GM23338 (cell line): ENCODE data around the gene GLG1. TPM values are rescaled to one million over a fixed set of nuclear protein-coding genes. Genes with fewer than 3 reads are reported as not detected.

Source experiments
- ATAC-seq: fragments of 200-7000 bp; cut with Tn5 transposase; 3 replicates; pipeline ENCODE4 v1.9.1; 2020
- DNase-seq: peaks from one replicate; pipeline ENCODE4 v3.0.0-alpha.2; 2015; ENCODE audit warnings: low spot score
- H2AFZ ChIP-seq: fragments of 200-600 bp; sonication (generic); 2 replicates; pipeline ENCODE4 v1.8.0; 2016; ENCODE audit warnings: antibody characterized with exemption, mild to moderate bottlenecking, moderate library complexity
- H3F3A ChIP-seq: fragments of 200-600 bp; sonication (generic); replicated peaks from 2 replicates; pipeline ENCODE4 v1.8.0; 2017; ENCODE audit warnings: antibody characterized with exemption, mixed run types, low read depth
- H3K27ac ChIP-seq: fragments of 200-600 bp; sonication (generic); 2 replicates; pipeline ENCODE4 v1.6.1; 2016; ENCODE audit warnings: low read depth
- H3K27me3 ChIP-seq: fragments of 200-600 bp; sonication (generic); 2 replicates; pipeline ENCODE4 v1.8.0; 2016; ENCODE audit warnings: mild to moderate bottlenecking, mixed run types, moderate library complexity; ENCODE audit not compliant: insufficient read depth
- H3K36me3 ChIP-seq: fragments of 200-600 bp; sonication (generic); 2 replicates; pipeline ENCODE4 v1.8.0; 2016; ENCODE audit warnings: mild to moderate bottlenecking; ENCODE audit not compliant: insufficient read depth
- H3K4me1 ChIP-seq: fragments of 200-600 bp; sonication (generic); 2 replicates; pipeline ENCODE4 v1.8.0; 2016; ENCODE audit warnings: mild to moderate bottlenecking, moderate library complexity; ENCODE audit not compliant: insufficient read depth
- H3K4me2 ChIP-seq: fragments of 200-600 bp; sonication (generic); 2 replicates; pipeline ENCODE4 v1.7.1; 2017; ENCODE audit warnings: mixed run types
- H3K4me3 ChIP-seq: fragments of 200-600 bp; sonication (generic); 2 replicates; pipeline ENCODE4 v1.6.1; 2016; ENCODE audit warnings: mixed run types
- H3K79me2 ChIP-seq: fragments of 200-600 bp; sonication (generic); replicated peaks from 2 replicates; pipeline ENCODE4 v1.8.0; 2017; ENCODE audit warnings: mild to moderate bottlenecking; ENCODE audit not compliant: insufficient read depth
- H3K9me2 ChIP-seq: fragments of 200-600 bp; sonication (generic); 2 replicates; pipeline ENCODE4 v1.8.0; 2017; ENCODE audit not compliant: insufficient read depth
- H4K20me1 ChIP-seq: fragments of 200-600 bp; sonication (generic); replicated peaks from 2 replicates; pipeline ENCODE4 v1.8.0; 2017; ENCODE audit warnings: mild to moderate bottlenecking; ENCODE audit not compliant: insufficient read depth
- H3K27ac Mint-ChIP-seq: 2 replicates; pipeline ENCODE4 v1.8.0; 2020; ENCODE audit warnings: inconsistent platforms, mild to moderate bottlenecking, moderate library complexity, mixed read lengths
- H3K27me3 Mint-ChIP-seq: 3 replicates; pipeline ENCODE4 v1.8.0; 2022; ENCODE audit warnings: low read depth, mild to moderate bottlenecking, moderate library complexity, mixed read lengths, inconsistent platforms; ENCODE audit not compliant: insufficient read depth, poor library complexity
- H3K36me3 Mint-ChIP-seq: 3 replicates; pipeline ENCODE4 v1.8.0; 2021; ENCODE audit warnings: low read depth, mild to moderate bottlenecking, inconsistent platforms, moderate library complexity, mixed read lengths
- H3K4me1 Mint-ChIP-seq: 3 replicates; pipeline ENCODE4 v1.8.0; 2020; ENCODE audit warnings: mild to moderate bottlenecking, inconsistent platforms, mixed read lengths
- H3K4me3 Mint-ChIP-seq: 3 replicates; pipeline ENCODE4 v1.8.0; 2021; ENCODE audit warnings: moderate library complexity, mild to moderate bottlenecking, inconsistent platforms, mixed read lengths
- H3K9me3 Mint-ChIP-seq: 3 replicates; pipeline ENCODE4 v1.8.0; 2020; ENCODE audit warnings: moderate library complexity, mild to moderate bottlenecking, inconsistent platforms, mixed read lengths
- CREB1 ChIP-seq: fragments of 250-450 bp; sonication (Bioruptor Pico); IDR thresholded peaks from 2 replicates; pipeline ENCODE4 v1.5.0; 2020; ENCODE audit warnings: low read depth, mild to moderate bottlenecking, moderate library complexity
- EZH2phosphoT487 ChIP-seq: fragments of 200-600 bp; sonication (generic); IDR thresholded peaks from one replicate; pipeline ENCODE4 v1.8.1; 2018; ENCODE audit warnings: antibody characterized with exemption; ENCODE audit not compliant: unreplicated experiment
- JUNB ChIP-seq: IDR thresholded peaks from one replicate; pipeline ENCODE4 v1.6.1; 2016; ENCODE audit warnings: antibody characterized with exemption; ENCODE audit not compliant: unreplicated experiment
- NANOG ChIP-seq: IDR thresholded peaks from 2 replicates; pipeline ENCODE4 v1.6.1; 2016; ENCODE audit warnings: antibody characterized with exemption, borderline replicate concordance
- POLR2AphosphoS5 ChIP-seq: IDR thresholded peaks from 2 replicates; pipeline ENCODE4 v1.6.1; 2016; ENCODE audit warnings: antibody characterized with exemption, low read depth
- ZNF114 ChIP-seq: fragments of 250-450 bp; sonication (Bioruptor Pico); IDR thresholded peaks from 2 replicates; pipeline ENCODE4 v1.5.0; 2020; ENCODE audit warnings: mild to moderate bottlenecking, moderate library complexity
- ZNF331 ChIP-seq: fragments of 250-450 bp; sonication (Bioruptor Pico); IDR thresholded peaks from 2 replicates; pipeline ENCODE4 v1.5.0; 2020; ENCODE audit warnings: low read depth, mild to moderate bottlenecking, moderate library complexity
- polyA plus RNA-seq: library from polyadenylated mRNA; unstranded; fragments of >200 nt; fragmentation: Nextera tagmentation; extraction: Ambion mirVana; gene quantifications from 2 replicates; pipeline ENCODE4 v1.2.1, GENCODE V29; 2016
- total RNA-seq: library from RNA; depleted of rRNA; stranded (reverse); fragments of >200 nt; shearing (Covaris generic); gene quantifications from 2 replicates; pipeline ENCODE4 v1.2.3, GENCODE V29; 2014
- TF ChIP-seq, protein P1 (sequence below): fragments of 250-450 bp; sonication (Bioruptor Pico); IDR thresholded peaks from 2 replicates; pipeline ENCODE4 v1.5.0; 2020; ENCODE audit warnings: mild to moderate bottlenecking, moderate library complexity

Gene GLG1
- total and polyA plus RNA-seq, 2 experiments from 2014 or later: 61.2 to 211 TPM

DNA sequence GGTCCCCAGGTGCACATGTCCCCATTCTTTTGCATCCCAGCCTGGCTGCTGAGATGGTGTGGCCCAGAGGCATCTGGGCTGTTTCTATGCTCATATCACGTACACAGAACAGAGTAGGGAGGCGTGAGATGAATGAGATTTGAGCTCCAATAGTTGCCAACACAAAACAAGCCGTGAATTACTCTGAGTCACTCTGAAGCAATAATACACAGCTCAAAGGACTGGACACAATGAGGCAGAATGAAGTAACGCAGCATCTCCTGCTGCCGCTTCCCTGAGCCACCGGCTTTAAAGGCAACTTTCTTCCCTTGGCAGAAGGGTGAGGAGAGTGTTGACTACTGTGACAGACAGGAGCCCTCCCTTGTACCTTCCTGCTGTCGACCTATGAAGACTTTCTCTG is 151.7 kb downstream of the GLG1 start (continued):
- TF ChIP-seq, protein P1, sequence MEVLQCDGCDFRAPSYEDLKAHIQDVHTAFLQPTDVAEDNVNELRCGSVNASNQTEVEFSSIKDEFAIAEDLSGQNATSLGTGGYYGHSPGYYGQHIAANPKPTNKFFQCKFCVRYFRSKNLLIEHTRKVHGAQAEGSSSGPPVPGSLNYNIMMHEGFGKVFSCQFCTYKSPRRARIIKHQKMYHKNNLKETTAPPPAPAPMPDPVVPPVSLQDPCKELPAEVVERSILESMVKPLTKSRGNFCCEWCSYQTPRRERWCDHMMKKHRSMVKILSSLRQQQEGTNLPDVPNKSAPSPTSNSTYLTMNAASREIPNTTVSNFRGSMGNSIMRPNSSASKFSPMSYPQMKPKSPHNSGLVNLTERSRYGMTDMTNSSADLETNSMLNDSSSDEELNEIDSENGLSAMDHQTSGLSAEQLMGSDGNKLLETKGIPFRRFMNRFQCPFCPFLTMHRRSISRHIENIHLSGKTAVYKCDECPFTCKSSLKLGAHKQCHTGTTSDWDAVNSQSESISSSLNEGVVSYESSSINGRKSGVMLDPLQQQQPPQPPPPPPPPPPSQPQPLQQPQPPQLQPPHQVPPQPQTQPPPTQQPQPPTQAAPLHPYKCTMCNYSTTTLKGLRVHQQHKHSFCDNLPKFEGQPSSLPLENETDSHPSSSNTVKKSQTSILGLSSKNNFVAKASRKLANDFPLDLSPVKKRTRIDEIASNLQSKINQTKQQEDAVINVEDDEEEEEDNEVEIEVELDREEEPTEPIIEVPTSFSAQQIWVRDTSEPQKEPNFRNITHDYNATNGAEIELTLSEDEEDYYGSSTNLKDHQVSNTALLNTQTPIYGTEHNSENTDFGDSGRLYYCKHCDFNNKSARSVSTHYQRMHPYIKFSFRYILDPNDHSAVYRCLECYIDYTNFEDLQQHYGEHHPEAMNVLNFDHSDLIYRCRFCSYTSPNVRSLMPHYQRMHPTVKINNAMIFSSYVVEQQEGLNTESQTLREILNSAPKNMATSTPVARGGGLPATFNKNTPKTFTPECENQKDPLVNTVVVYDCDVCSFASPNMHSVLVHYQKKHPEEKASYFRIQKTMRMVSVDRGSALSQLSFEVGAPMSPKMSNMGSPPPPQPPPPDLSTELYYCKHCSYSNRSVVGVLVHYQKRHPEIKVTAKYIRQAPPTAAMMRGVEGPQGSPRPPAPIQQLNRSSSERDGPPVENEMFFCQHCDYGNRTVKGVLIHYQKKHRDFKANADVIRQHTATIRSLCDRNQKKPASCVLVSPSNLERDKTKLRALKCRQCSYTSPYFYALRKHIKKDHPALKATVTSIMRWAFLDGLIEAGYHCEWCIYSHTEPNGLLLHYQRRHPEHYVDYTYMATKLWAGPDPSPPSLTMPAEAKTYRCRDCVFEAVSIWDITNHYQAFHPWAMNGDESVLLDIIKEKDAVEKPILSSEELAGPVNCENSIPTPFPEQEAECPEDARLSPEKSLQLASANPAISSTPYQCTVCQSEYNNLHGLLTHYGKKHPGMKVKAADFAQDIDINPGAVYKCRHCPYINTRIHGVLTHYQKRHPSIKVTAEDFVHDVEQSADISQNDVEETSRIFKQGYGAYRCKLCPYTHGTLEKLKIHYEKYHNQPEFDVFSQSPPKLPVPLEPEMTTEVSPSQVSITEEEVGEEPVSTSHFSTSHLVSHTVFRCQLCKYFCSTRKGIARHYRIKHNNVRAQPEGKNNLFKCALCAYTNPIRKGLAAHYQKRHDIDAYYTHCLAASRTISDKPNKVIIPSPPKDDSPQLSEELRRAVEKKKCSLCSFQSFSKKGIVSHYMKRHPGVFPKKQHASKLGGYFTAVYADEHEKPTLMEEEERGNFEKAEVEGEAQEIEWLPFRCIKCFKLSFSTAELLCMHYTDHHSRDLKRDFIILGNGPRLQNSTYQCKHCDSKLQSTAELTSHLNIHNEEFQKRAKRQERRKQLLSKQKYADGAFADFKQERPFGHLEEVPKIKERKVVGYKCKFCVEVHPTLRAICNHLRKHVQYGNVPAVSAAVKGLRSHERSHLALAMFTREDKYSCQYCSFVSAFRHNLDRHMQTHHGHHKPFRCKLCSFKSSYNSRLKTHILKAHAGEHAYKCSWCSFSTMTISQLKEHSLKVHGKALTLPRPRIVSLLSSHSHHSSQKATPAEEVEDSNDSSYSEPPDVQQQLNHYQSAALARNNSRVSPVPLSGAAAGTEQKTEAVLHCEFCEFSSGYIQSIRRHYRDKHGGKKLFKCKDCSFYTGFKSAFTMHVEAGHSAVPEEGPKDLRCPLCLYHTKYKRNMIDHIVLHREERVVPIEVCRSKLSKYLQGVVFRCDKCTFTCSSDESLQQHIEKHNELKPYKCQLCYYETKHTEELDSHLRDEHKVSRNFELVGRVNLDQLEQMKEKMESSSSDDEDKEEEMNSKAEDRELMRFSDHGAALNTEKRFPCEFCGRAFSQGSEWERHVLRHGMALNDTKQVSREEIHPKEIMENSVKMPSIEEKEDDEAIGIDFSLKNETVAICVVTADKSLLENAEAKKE (CRISPR knock-in tag): no peak
- TF ChIP-seq JUNB: no peak
- TF ChIP-seq EZH2phosphoT487: no peak
- no peak for TF ChIP-seq NANOG
- TF ChIP-seq CREB1 (CRISPR knock-in tag): no peak
- no peak for TF ChIP-seq ZNF114 (CRISPR knock-in tag)
- no peak for TF ChIP-seq ZNF331 (CRISPR knock-in tag)

DNA sequence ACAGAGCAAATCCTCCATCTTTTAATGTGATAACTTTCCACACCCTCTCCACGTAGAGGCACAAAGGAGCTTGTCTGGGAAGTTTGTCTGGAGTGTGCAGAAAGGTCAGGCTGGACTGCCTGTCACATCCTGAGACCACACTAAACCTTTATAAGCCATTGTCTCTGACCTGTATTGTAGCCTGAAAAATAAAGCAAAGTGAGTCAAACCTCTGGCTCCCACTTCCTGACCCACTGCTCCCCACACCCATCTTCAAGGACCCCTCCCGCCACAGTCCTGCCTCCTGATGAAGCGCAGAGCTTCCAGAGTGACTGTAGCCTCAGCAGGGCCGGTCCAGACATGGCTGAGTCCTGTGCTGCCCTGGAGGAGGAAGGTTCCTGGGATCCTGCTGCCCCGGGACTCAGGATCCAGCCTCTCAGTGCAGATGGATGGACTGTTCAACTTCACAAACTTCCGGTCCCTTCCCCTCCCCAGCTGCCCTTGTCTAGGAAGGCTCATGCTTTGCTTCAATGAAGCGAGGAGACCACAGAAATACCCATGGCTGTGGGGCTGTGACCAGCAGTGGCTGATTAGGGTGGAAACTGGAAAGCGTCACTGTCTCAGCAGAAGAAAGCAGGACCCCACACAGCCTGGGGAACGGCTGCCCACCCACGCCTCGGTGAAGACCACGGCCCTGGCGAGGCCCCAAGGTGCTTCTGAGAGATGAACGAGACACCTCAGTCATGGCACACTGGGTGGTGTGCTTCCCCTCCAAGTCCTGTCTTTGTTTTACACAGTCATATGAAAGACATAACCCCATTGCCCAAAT is 154.8 kb downstream of the GLG1 start:
- TF ChIP-seq ZNF331 (CRISPR knock-in tag) (no peak), ZNF114 (CRISPR knock-in tag) (no peak), JUNB (no peak), POLR2AphosphoS5 (no peak)
- H3K9me3 Mint-ChIP-seq: no peaks in the 10 kb centered on the region
- 0 out of 2 replicates have a peak overlapping the region, but pooled peaks have one; percentile 32 for H3K27ac Mint-ChIP-seq
- peaks cover 56% of the 10 kb centered on the region for H3K36me3 Mint-ChIP-seq
- DNase-seq (no peak), ATAC-seq (no peak)
- Histone ChIP-seq H3K36me3 (peaks cover 32% of the 10 kb centered on the region), H3K4me3 (no peak overlapping the region), H4K20me1 (peaks cover 5% of the 10 kb centered on the region; the same call in 1 of the 2 replicates), H3K27me3 (no peaks in the 10 kb centered on the region), H3K4me2 (no peak overlapping the region), H3K27ac (no peak overlapping the region), H3F3A (no peaks in the 10 kb centered on the region), H3K4me1 (no peaks in the 10 kb centered on the region), H2AFZ (no peak overlapping the region), H3K9me2 (no peaks in the 10 kb centered on the region), H3K79me2 (no peaks in the 10 kb centered on the region)
- no peak overlapping the region for H3K4me3 Mint-ChIP-seq
- H3K4me1 Mint-ChIP-seq: peaks cover 3% of the 10 kb centered on the region; the same call in 1 of the 3 replicates
- peaks cover 14% of the 10 kb centered on the region for H3K27me3 Mint-ChIP-seq
